T-helper 2 cell treated with Interferon-gamma antibody and Interleukin-4, amounts not matched to agents 100 ng/mL and 5 ng/mL, for 36 hours (primary cell): ENCODE measurements around the gene CHST15. TPM values are rescaled to one million over a fixed set of nuclear protein-coding genes. Genes with fewer than 3 reads are reported as not detected.

Source experiments
- intact Hi-C: fragments of 100-400 bp; cut with micrococcal nuclease; formaldehyde crosslinking; loops from one replicate; pipeline ENCODE4 v1.15.1; 2023
- total RNA-seq: library from RNA; stranded (reverse); gene quantifications from 2 replicates; pipeline ENCODE4 v1.2.3, GENCODE V29; 2022

CHST15 gene
- total RNA-seq, 1 donor from 2014 or later = not detected

- intact Hi-C loops = no loop called here
These were observed 123.0 kb downstream of the CHST15 start for GRCh38 chr10:123970207-123970926.

GRCh38 chr10:123967626-123968243 is 125.7 kb downstream of the CHST15 start:
- intact Hi-C loops = loop anchor here (1.0 kb wide), 1 partner anchor 385 kb away; no protein-coding TSS in a partner anchor

GRCh38 chr10:123966896-123967231 is 126.5 kb downstream of the CHST15 start:
- intact Hi-C loops = loop anchor here (1.0 kb wide), 1 partner anchor 385 kb away; no protein-coding TSS in a partner anchor

GRCh38 chr10:123965973-123966895 is 127.2 kb downstream of the CHST15 start:
- intact Hi-C loops = no loop called here

GRCh38 chr10:123964953-123965352 is 128.4 kb downstream of the CHST15 start:
- intact Hi-C loops = no loop called here

DNA sequence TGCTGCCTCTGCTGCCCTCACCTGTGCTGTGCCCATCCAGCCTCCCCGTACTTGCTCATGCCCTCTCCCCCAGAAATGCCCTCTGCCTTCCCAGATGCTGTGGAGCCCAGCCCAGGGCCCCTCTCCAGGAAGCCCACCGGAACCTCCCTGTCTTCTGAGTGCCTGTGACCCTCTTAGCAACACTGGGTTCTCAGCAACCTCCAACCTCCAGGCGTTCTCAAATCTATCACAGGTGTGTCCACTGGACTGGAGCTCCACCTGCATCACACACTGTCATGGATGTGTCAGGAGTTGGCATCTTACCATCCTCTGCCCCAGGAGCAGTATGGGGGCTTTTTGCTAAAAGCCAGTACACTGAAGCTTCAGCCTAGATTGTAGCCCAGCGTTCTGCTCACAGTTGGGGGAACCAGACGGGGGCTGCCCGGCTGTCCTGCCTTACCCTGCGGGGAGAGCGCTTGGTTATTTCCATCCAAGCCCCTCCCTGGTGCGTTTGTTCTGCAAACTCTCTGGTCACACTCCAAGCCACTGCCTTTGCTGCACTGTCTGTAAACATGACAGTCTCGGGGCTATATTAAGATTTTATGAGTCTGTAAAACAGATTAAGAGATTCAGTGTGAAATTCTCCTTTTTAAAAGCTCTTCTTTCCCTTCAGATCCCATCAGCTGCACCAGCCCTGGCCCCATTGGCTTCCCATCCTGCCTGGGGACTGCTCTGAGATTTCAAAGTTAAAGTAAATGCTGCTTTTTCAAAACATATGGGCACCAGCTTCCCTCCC is 130.5 kb downstream of the CHST15 start:
- intact Hi-C loops = no loop called here

GRCh38 chr10:123958241-123958640 is 135.2 kb downstream of the CHST15 start:
- intact Hi-C loops = no loop called here

Other genes with a start within 250 kb of the CHST15 start
- not detected in 2 replicates for gene CPXM2, start 201.8 kb downstream of the CHST15 start, total RNA-seq